ENCODE measurements around the gene ISL2.

ISL2 gene

DNA sequence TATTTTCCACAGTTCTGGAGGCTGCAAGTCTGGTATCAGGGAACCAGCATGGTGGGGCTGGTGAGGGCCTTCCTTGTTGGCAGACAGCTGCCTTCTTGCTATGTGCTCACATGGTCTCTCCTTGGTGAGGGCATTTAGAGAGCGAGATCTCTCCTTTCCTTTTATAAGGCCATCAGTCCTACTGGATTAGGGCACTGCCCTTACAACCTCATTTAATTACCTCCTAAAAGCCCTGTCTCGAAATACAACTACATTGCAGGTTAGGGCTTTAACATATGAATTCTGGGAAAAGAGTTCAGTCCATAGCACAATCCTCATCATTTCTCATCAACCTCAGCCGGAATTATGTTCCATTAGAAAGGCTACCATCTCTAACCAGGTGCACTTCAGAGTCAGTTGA lies 21.9 kb downstream of the ISL2 start:
- 95% methylated on average over 3 of the region's 3 CpGs for WGBS
- H2BK120ac ChIP-seq (ENCODE audit: low read depth, low read length), result no peak overlapping the region
- H4K91ac ChIP-seq (ENCODE audit: low read length), result no peak overlapping the region
- DNase-seq, result no peak
- H3K4me3 ChIP-seq (ENCODE audit: insufficient read depth in 1 of 2, low read depth in 1 of 2, low read length in 2 of 2), result no peak overlapping the region
- no peak overlapping the region for H3K14ac ChIP-seq (ENCODE audit: low read length in 2 of 2)
- no peak overlapping the region for H2AFZ ChIP-seq (ENCODE audit: low read depth, low read length)
- H3K4ac ChIP-seq (ENCODE audit: low read depth in 1 of 2, low read length in 2 of 2), result no peak overlapping the region
- H3K4me2 ChIP-seq (ENCODE audit: low read length, poor library complexity, severe bottlenecking), result no peak overlapping the region
- no peaks in the 10 kb centered on the region for H3K4me1 ChIP-seq (ENCODE audit: control insufficient read depth, insufficient read depth, low read depth, low read length)
- H2BK12ac ChIP-seq (ENCODE audit: low read length in 2 of 2), result no peak overlapping the region
- H3K18ac ChIP-seq (ENCODE audit: low read depth in 1 of 2, low read length in 2 of 2), result no peak overlapping the region
- no peak overlapping the region for H3K23ac ChIP-seq (ENCODE audit: low read length in 2 of 2)
- no peaks in the 10 kb centered on the region for H3K79me1 ChIP-seq (replicated peaks; ENCODE audit: low read length, poor library complexity, severe bottlenecking)
- no peaks in the 10 kb centered on the region for H3K36me3 ChIP-seq (ENCODE audit: control insufficient read depth in 1 of 2, insufficient read depth in 2 of 2, low read depth in 1 of 2, low read length in 2 of 2)
- no peak overlapping the region for H3K27ac ChIP-seq (ENCODE audit: low read length, poor library complexity, severe bottlenecking)
- no peak overlapping the region for H2BK15ac ChIP-seq (ENCODE audit: low read depth, poor library complexity, severe bottlenecking)
- no peak overlapping the region for H2BK5ac ChIP-seq (ENCODE audit: low read depth, low read length, poor library complexity, severe bottlenecking)
- no peaks in the 10 kb centered on the region for H3K9me3 ChIP-seq (ENCODE audit: control insufficient read depth, low read length)
- H3K9ac ChIP-seq (ENCODE audit: low read length), result no peak overlapping the region
- H3K27me3 ChIP-seq (ENCODE audit: control insufficient read depth in 1 of 2, insufficient read depth in 1 of 2, low read length in 2 of 2), result no peaks in the 10 kb centered on the region
- H2AK5ac ChIP-seq (ENCODE audit: low read length, severe bottlenecking), result no peak overlapping the region
- H4K8ac ChIP-seq (ENCODE audit: low read length), result no peak overlapping the region

GRCh38 chr15:76359152-76359551 lies 22.6 kb downstream of the ISL2 start:
- Histone ChIP-seq H2BK120ac (ENCODE audit: low read depth, low read length) (no peak overlapping the region), H2BK15ac (ENCODE audit: low read depth, poor library complexity, severe bottlenecking) (no peak overlapping the region), H3K23ac (ENCODE audit: low read length in 2 of 2) (no peak overlapping the region), H3K36me3 (ENCODE audit: control insufficient read depth in 1 of 2, insufficient read depth in 2 of 2, low read depth in 1 of 2, low read length in 2 of 2) (no peaks in the 10 kb centered on the region), H2AK5ac (ENCODE audit: low read length, severe bottlenecking) (no peak overlapping the region), H3K9me3 (ENCODE audit: control insufficient read depth, low read length) (no peaks in the 10 kb centered on the region), H2AFZ (ENCODE audit: low read depth, low read length) (no peak overlapping the region), H4K8ac (ENCODE audit: low read length) (no peak overlapping the region), H2BK5ac (ENCODE audit: low read depth, low read length, poor library complexity, severe bottlenecking) (no peak overlapping the region), H3K4me2 (ENCODE audit: low read length, poor library complexity, severe bottlenecking) (no peak overlapping the region), H3K9ac (ENCODE audit: low read length) (no peak overlapping the region), H4K91ac (ENCODE audit: low read length) (no peak overlapping the region), H2BK12ac (ENCODE audit: low read length in 2 of 2) (no peak overlapping the region), H3K18ac (ENCODE audit: low read depth in 1 of 2, low read length in 2 of 2) (no peak overlapping the region), H3K14ac (ENCODE audit: low read length in 2 of 2) (no peak overlapping the region), H3K27me3 (ENCODE audit: control insufficient read depth in 1 of 2, insufficient read depth in 1 of 2, low read length in 2 of 2) (no peaks in the 10 kb centered on the region), H3K4me3 (ENCODE audit: insufficient read depth in 1 of 2, low read depth in 1 of 2, low read length in 2 of 2) (no peak overlapping the region), H3K4ac (ENCODE audit: low read depth in 1 of 2, low read length in 2 of 2) (no peak overlapping the region), H3K4me1 (ENCODE audit: control insufficient read depth, insufficient read depth, low read depth, low read length) (no peaks in the 10 kb centered on the region), H3K27ac (ENCODE audit: low read length, poor library complexity, severe bottlenecking) (no peak overlapping the region), H3K79me1 (replicated peaks; ENCODE audit: low read length, poor library complexity, severe bottlenecking) (no peaks in the 10 kb centered on the region)
- DNase-seq, result no peak
- WGBS, result 91% methylated on average over 3 of the region's 3 CpGs

- Histone ChIP-seq H3K9me3 (ENCODE audit: control insufficient read depth, low read length) (no peaks in the 10 kb centered on the region), H3K4ac (ENCODE audit: low read depth in 1 of 2, low read length in 2 of 2) (no peak overlapping the region), H3K27ac (ENCODE audit: low read length, poor library complexity, severe bottlenecking) (no peak overlapping the region), H3K9ac (ENCODE audit: low read length) (no peak overlapping the region), H3K79me1 (replicated peaks; ENCODE audit: low read length, poor library complexity, severe bottlenecking) (no peaks in the 10 kb centered on the region), H4K91ac (ENCODE audit: low read length) (no peak overlapping the region), H2BK5ac (ENCODE audit: low read depth, low read length, poor library complexity, severe bottlenecking) (no peak overlapping the region), H3K18ac (ENCODE audit: low read depth in 1 of 2, low read length in 2 of 2) (no peak overlapping the region), H4K8ac (ENCODE audit: low read length) (no peak overlapping the region), H3K23ac (ENCODE audit: low read length in 2 of 2) (no peak overlapping the region), H3K4me1 (ENCODE audit: control insufficient read depth, insufficient read depth, low read depth, low read length) (no peaks in the 10 kb centered on the region), H2BK120ac (ENCODE audit: low read depth, low read length) (no peak overlapping the region), H2AK5ac (ENCODE audit: low read length, severe bottlenecking) (no peak overlapping the region), H2BK15ac (ENCODE audit: low read depth, poor library complexity, severe bottlenecking) (no peak overlapping the region), H3K36me3 (ENCODE audit: control insufficient read depth in 1 of 2, insufficient read depth in 2 of 2, low read depth in 1 of 2, low read length in 2 of 2) (no peaks in the 10 kb centered on the region), H3K4me2 (ENCODE audit: low read length, poor library complexity, severe bottlenecking) (no peak overlapping the region), H3K14ac (ENCODE audit: low read length in 2 of 2) (no peak overlapping the region), H2AFZ (ENCODE audit: low read depth, low read length) (no peak overlapping the region), H3K4me3 (ENCODE audit: insufficient read depth in 1 of 2, low read depth in 1 of 2, low read length in 2 of 2) (no peak overlapping the region), H3K27me3 (ENCODE audit: control insufficient read depth in 1 of 2, insufficient read depth in 1 of 2, low read length in 2 of 2) (no peaks in the 10 kb centered on the region), H2BK12ac (ENCODE audit: low read length in 2 of 2) (no peak overlapping the region)
- WGBS, result 88% methylated on average over 2 of the region's 3 CpGs
- DNase-seq, result no peak
Measured at GRCh38 chr15:76360416-76360815, 23.8 kb downstream of the ISL2 start.

- Histone ChIP-seq H4K8ac (ENCODE audit: low read length) (no peak overlapping the region), H2BK5ac (ENCODE audit: low read depth, low read length, poor library complexity, severe bottlenecking) (no peak overlapping the region), H2BK15ac (ENCODE audit: low read depth, poor library complexity, severe bottlenecking) (no peak overlapping the region), H3K36me3 (ENCODE audit: control insufficient read depth in 1 of 2, insufficient read depth in 2 of 2, low read depth in 1 of 2, low read length in 2 of 2) (no peaks in the 10 kb centered on the region), H3K9me3 (ENCODE audit: control insufficient read depth, low read length) (no peaks in the 10 kb centered on the region), H2BK12ac (ENCODE audit: low read length in 2 of 2) (no peak overlapping the region), H3K27me3 (ENCODE audit: control insufficient read depth in 1 of 2, insufficient read depth in 1 of 2, low read length in 2 of 2) (no peaks in the 10 kb centered on the region), H3K4me2 (ENCODE audit: low read length, poor library complexity, severe bottlenecking) (no peak overlapping the region), H4K91ac (ENCODE audit: low read length) (no peak overlapping the region), H3K4ac (ENCODE audit: low read depth in 1 of 2, low read length in 2 of 2) (no peak overlapping the region), H2AK5ac (ENCODE audit: low read length, severe bottlenecking) (no peak overlapping the region), H3K79me1 (replicated peaks; ENCODE audit: low read length, poor library complexity, severe bottlenecking) (no peaks in the 10 kb centered on the region), H3K23ac (ENCODE audit: low read length in 2 of 2) (no peak overlapping the region), H2BK120ac (ENCODE audit: low read depth, low read length) (no peak overlapping the region), H3K27ac (ENCODE audit: low read length, poor library complexity, severe bottlenecking) (no peak overlapping the region), H3K4me1 (ENCODE audit: control insufficient read depth, insufficient read depth, low read depth, low read length) (no peaks in the 10 kb centered on the region), H3K18ac (ENCODE audit: low read depth in 1 of 2, low read length in 2 of 2) (no peak overlapping the region), H2AFZ (ENCODE audit: low read depth, low read length) (no peak overlapping the region), H3K9ac (ENCODE audit: low read length) (no peak overlapping the region), H3K14ac (ENCODE audit: low read length in 2 of 2) (no peak overlapping the region), H3K4me3 (ENCODE audit: insufficient read depth in 1 of 2, low read depth in 1 of 2, low read length in 2 of 2) (no peak overlapping the region)
- 100% methylated on average over 1 of the region's 2 CpGs for WGBS
- DNase-seq, result no peak
Measured at GRCh38 chr15:76363251-76363650, 26.7 kb downstream of the ISL2 start.
